Thymus (tissue), 2 donors: ENCODE data around the gene SLC12A5. TPM values are rescaled to one million over a fixed set of nuclear protein-coding genes. Genes with fewer than 3 reads are reported as not detected.

Experiments
- polyA plus RNA-seq: library from polyadenylated mRNA; stranded (reverse); fragments of 200-250 nt; gene quantifications from one replicate; pipeline ENCODE4 v1.2.3, GENCODE V29; 2013
- total RNA-seq: library from RNA; stranded (reverse); fragments of 120-200 nt; gene quantifications from one replicate; pipeline ENCODE4 v1.2.4, GENCODE V29; 2013
- donor health status: healthy.

The SLC12A5 gene
- total and polyA plus RNA-seq, 2 donors, result 0.90 to 4.0 TPM

Other genes starting within 250 kb of the SLC12A5 start
- 0.61 TPM for gene WFDC3, start 237.3 kb upstream of the SLC12A5 start, total RNA-seq
- 2.1 TPM for gene WFDC3, start 237.3 kb upstream of the SLC12A5 start, polyA plus RNA-seq
- 27.9 TPM for gene DNTTIP1, start 237.3 kb upstream of the SLC12A5 start, total RNA-seq
- gene DNTTIP1, start 237.3 kb upstream of the SLC12A5 start, polyA plus RNA-seq, result 44.3 TPM
- gene UBE2C, start 216.6 kb upstream of the SLC12A5 start, total RNA-seq, result 112 TPM
- gene UBE2C, start 216.6 kb upstream of the SLC12A5 start, polyA plus RNA-seq, result 25.1 TPM
- gene TNNC2, start 201.9 kb upstream of the SLC12A5 start, total RNA-seq, result 2.4 TPM
- 12.6 TPM for gene TNNC2, start 201.9 kb upstream of the SLC12A5 start, polyA plus RNA-seq
- 3.0 TPM for gene SNX21, start 195.4 kb upstream of the SLC12A5 start, total RNA-seq
- 8.4 TPM for gene SNX21, start 195.4 kb upstream of the SLC12A5 start, polyA plus RNA-seq
- 32.0 TPM for gene ACOT8, start 171.8 kb upstream of the SLC12A5 start, total RNA-seq
- gene ACOT8, start 171.8 kb upstream of the SLC12A5 start, polyA plus RNA-seq, result 30.1 TPM
- 8.0 TPM for gene ZSWIM3, start 171.6 kb upstream of the SLC12A5 start, total RNA-seq
- gene ZSWIM3, start 171.6 kb upstream of the SLC12A5 start, polyA plus RNA-seq, result 4.4 TPM
- gene ZSWIM1, start 148.0 kb upstream of the SLC12A5 start, total RNA-seq, result 5.7 TPM
- 5.7 TPM for gene ZSWIM1, start 148.0 kb upstream of the SLC12A5 start, polyA plus RNA-seq
- gene SPATA25, start 141.6 kb upstream of the SLC12A5 start, total RNA-seq, result 3.1 TPM
- gene SPATA25, start 141.6 kb upstream of the SLC12A5 start, polyA plus RNA-seq, result 5.1 TPM
- gene NEURL2, start 138.0 kb upstream of the SLC12A5 start, total RNA-seq, result 8.1 TPM
- 51.4 TPM for gene NEURL2, start 138.0 kb upstream of the SLC12A5 start, polyA plus RNA-seq
- gene CTSA, start 137.9 kb upstream of the SLC12A5 start, total RNA-seq, result 19.9 TPM
- 56.0 TPM for gene CTSA, start 137.9 kb upstream of the SLC12A5 start, polyA plus RNA-seq
- gene PLTP, start 117.1 kb upstream of the SLC12A5 start, total RNA-seq, result 146 TPM
- 182 TPM for gene PLTP, start 117.1 kb upstream of the SLC12A5 start, polyA plus RNA-seq
- 13.9 TPM for gene PCIF1, start 94.5 kb upstream of the SLC12A5 start, total RNA-seq
- gene PCIF1, start 94.5 kb upstream of the SLC12A5 start, polyA plus RNA-seq, result 37.4 TPM
- gene ZNF335, start 57.0 kb upstream of the SLC12A5 start, total RNA-seq, result 8.3 TPM
- gene ZNF335, start 57.0 kb upstream of the SLC12A5 start, polyA plus RNA-seq, result 16.5 TPM
- 32.2 TPM for gene MMP9, start 20.3 kb upstream of the SLC12A5 start, total RNA-seq
- gene MMP9, start 20.3 kb upstream of the SLC12A5 start, polyA plus RNA-seq, result 10.1 TPM
- 25.4 TPM for gene NCOA5, start 60.7 kb downstream of the SLC12A5 start, total RNA-seq
- gene NCOA5, start 60.7 kb downstream of the SLC12A5 start, polyA plus RNA-seq, result 21.5 TPM
- gene CD40, start 89.1 kb downstream of the SLC12A5 start, total RNA-seq, result 22.8 TPM
- 30.6 TPM for gene CD40, start 89.1 kb downstream of the SLC12A5 start, polyA plus RNA-seq